Measurements from ENCODE around the gene MRPS6.

The MRPS6 gene

DNA sequence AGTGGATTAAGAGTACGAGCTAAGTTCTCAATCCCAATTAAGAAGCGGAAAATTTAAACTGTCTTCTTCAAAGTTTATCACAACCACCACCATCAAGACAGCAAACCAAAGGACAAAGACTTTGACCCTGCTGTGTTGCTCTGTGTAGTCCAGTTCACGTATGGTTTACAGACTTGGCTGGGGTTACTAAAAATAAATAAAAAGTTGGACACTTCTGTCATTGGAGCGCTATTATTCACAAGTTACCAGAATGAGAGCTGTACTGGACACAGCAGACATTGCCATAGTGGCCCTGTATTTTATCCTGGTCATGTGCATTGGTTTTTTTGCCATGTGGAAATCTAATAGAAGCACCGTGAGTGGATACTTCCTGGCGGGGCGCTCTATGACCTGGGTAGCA, 21.6 kb downstream of the MRPS6 start:
- TF ChIP-seq CTCF (IDR thresholded peaks at IDR 0.05; ENCODE audit: borderline replicate concordance, extremely low read depth, low read length, poor library complexity, severe bottlenecking), result no peak
- TF ChIP-seq EZH2 (IDR thresholded peaks at IDR 0.05; ENCODE audit: borderline replicate concordance, low read depth, low read length, severe bottlenecking), result no peak
- Histone ChIP-seq H3K4me1 (ENCODE audit: insufficient read depth, low read length) (peaks cover 2% of the 10 kb centered on the region; the same call in 1 of the 2 replicates), H3K27me3 (ENCODE audit: insufficient read depth, low read length, poor library complexity) (no peaks in the 10 kb centered on the region), H3K4me2 (ENCODE audit: insufficient read depth, low read length) (no peak overlapping the region), H3K36me3 (ENCODE audit: insufficient read depth, low read length) (peaks cover 74% of the 10 kb centered on the region), H3K4me3 (ENCODE audit: low read depth in 1 of 2, low read length in 2 of 2) (no peak overlapping the region), H2AFZ (ENCODE audit: low read depth, low read length) (no peak overlapping the region), H3K27ac (ENCODE audit: low read length) (no peak overlapping the region), H4K20me1 (ENCODE audit: insufficient read depth, low read length) (peaks cover 49% of the 10 kb centered on the region), H3K9ac (ENCODE audit: low read depth, low read length) (no peak overlapping the region), H3K9me3 (ENCODE audit: insufficient read depth, low read length, severe bottlenecking) (no peaks in the 10 kb centered on the region), H3K79me2 (ENCODE audit: insufficient read depth, low read length) (peaks cover 98% of the 10 kb centered on the region)
- ATAC-seq (ENCODE audit: insufficient read depth, low read depth), result no peak
- no peak for DNase-seq

DNA sequence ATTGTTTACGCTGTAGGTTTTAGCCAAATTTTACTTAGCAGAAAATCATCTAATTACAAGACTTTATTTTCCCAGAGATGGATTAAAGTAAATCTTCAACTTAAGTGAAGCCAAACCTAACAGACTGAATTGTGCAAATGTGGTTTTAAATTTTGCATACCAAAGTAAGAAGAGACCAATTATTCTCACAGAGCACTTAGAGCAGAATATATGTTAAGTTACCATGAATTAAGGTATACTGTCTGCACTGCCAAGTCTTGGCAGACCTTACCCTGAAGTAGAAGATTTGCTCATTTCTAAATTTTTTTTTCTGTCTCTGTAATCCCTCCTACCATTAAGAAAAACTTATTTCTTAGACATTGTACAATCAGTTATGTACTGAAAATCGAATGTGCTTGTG, 24.1 kb downstream of the MRPS6 start:
- DNase-seq, result no peak
- Histone ChIP-seq H2AFZ (ENCODE audit: low read depth, low read length) (no peak overlapping the region), H4K20me1 (ENCODE audit: insufficient read depth, low read length) (peaks cover 50% of the 10 kb centered on the region), H3K9me3 (ENCODE audit: insufficient read depth, low read length, severe bottlenecking) (no peaks in the 10 kb centered on the region), H3K27me3 (ENCODE audit: insufficient read depth, low read length, poor library complexity) (no peaks in the 10 kb centered on the region), H3K36me3 (ENCODE audit: insufficient read depth, low read length) (peaks cover 78% of the 10 kb centered on the region), H3K27ac (ENCODE audit: low read length) (no peak overlapping the region), H3K9ac (ENCODE audit: low read depth, low read length) (no peak overlapping the region), H3K4me2 (ENCODE audit: insufficient read depth, low read length) (no peak overlapping the region), H3K4me1 (ENCODE audit: insufficient read depth, low read length) (no peaks in the 10 kb centered on the region), H3K79me2 (ENCODE audit: insufficient read depth, low read length) (peaks cover 100% of the 10 kb centered on the region), H3K4me3 (ENCODE audit: low read depth in 1 of 2, low read length in 2 of 2) (no peak overlapping the region)
- ATAC-seq (ENCODE audit: insufficient read depth, low read depth), result no peak
- TF ChIP-seq EZH2 (IDR thresholded peaks at IDR 0.05; ENCODE audit: borderline replicate concordance, low read depth, low read length, severe bottlenecking) (no peak), CTCF (IDR thresholded peaks at IDR 0.05; ENCODE audit: borderline replicate concordance, extremely low read depth, low read length, poor library complexity, severe bottlenecking) (no peak)

- TF ChIP-seq EZH2 (IDR thresholded peaks at IDR 0.05; ENCODE audit: borderline replicate concordance, low read depth, low read length, severe bottlenecking) (no peak), CTCF (IDR thresholded peaks at IDR 0.05; ENCODE audit: borderline replicate concordance, extremely low read depth, low read length, poor library complexity, severe bottlenecking) (no peak)
- Histone ChIP-seq H3K9me3 (ENCODE audit: insufficient read depth, low read length, severe bottlenecking) (no peaks in the 10 kb centered on the region), H4K20me1 (ENCODE audit: insufficient read depth, low read length) (peaks cover 47% of the 10 kb centered on the region), H2AFZ (ENCODE audit: low read depth, low read length) (no peak overlapping the region), H3K79me2 (ENCODE audit: insufficient read depth, low read length) (peaks cover 100% of the 10 kb centered on the region), H3K4me1 (ENCODE audit: insufficient read depth, low read length) (no peaks in the 10 kb centered on the region), H3K9ac (ENCODE audit: low read depth, low read length) (no peak overlapping the region), H3K36me3 (ENCODE audit: insufficient read depth, low read length) (peaks cover 70% of the 10 kb centered on the region), H3K27ac (ENCODE audit: low read length) (no peak overlapping the region), H3K27me3 (ENCODE audit: insufficient read depth, low read length, poor library complexity) (no peaks in the 10 kb centered on the region), H3K4me3 (ENCODE audit: low read depth in 1 of 2, low read length in 2 of 2) (no peak overlapping the region), H3K4me2 (ENCODE audit: insufficient read depth, low read length) (no peak overlapping the region)
- ATAC-seq (ENCODE audit: insufficient read depth, low read depth), result no peak
- DNase-seq, result no peak
Observed at GRCh38 chr21:34100337-34100736, 27.0 kb downstream of the MRPS6 start.

DNA sequence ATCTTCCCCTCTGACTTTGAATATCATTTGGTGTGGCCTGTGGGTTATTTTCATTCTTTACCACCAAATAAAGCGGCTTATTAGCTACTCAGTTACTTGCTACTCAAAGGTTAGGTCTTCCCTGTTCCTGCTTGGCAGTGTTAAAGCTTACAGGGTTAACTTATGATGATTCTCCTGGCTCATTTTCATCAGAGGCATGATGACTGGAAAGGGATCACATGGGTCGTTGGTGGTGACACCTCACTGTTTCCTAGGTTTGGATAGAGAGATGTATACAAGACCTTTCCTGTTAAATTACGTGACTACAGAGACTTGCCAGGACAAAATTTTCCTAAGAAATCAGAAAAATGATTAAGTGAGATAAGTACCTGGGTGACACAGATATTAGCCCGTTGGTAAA, 27.4 kb downstream of the MRPS6 start:
- TF ChIP-seq EZH2 (IDR thresholded peaks at IDR 0.05; ENCODE audit: borderline replicate concordance, low read depth, low read length, severe bottlenecking), result no peak
- no peak for TF ChIP-seq CTCF (IDR thresholded peaks at IDR 0.05; ENCODE audit: borderline replicate concordance, extremely low read depth, low read length, poor library complexity, severe bottlenecking)
- no peak overlapping the region for H3K9ac ChIP-seq (ENCODE audit: low read depth, low read length)
- peaks cover 100% of the 10 kb centered on the region for H3K79me2 ChIP-seq (ENCODE audit: insufficient read depth, low read length)
- no peak overlapping the region for H3K4me2 ChIP-seq (ENCODE audit: insufficient read depth, low read length)
- H3K4me3 ChIP-seq (ENCODE audit: low read depth in 1 of 2, low read length in 2 of 2), result no peak overlapping the region
- H2AFZ ChIP-seq (ENCODE audit: low read depth, low read length), result no peak overlapping the region
- ATAC-seq (ENCODE audit: insufficient read depth, low read depth) (no peak), DNase-seq (no peak)
- peaks cover 66% of the 10 kb centered on the region for H3K36me3 ChIP-seq (ENCODE audit: insufficient read depth, low read length)
- H3K27ac ChIP-seq (ENCODE audit: low read length), result no peak overlapping the region
- H4K20me1 ChIP-seq (ENCODE audit: insufficient read depth, low read length), result peaks cover 42% of the 10 kb centered on the region
- H3K9me3 ChIP-seq (ENCODE audit: insufficient read depth, low read length, severe bottlenecking), result no peaks in the 10 kb centered on the region
- H3K27me3 ChIP-seq (ENCODE audit: insufficient read depth, low read length, poor library complexity), result no peaks in the 10 kb centered on the region
- no peaks in the 10 kb centered on the region for H3K4me1 ChIP-seq (ENCODE audit: insufficient read depth, low read length)
